Activated T-helper 1 cell treated with anti-CD3 and anti-CD28 coated beads, Interleukin-12 subunit alpha, Interleukin-12 subunit beta, Interleukin-2, Interleukin-4 antibody, amounts not matched to agents 30 ng/mL and 10 ng/mL and 1 ng/mL, durations not matched to agents 14 hours and 24 hours and 36 hours (primary cell): Measurements from ENCODE around the gene DEDD2. TPM values are rescaled to one million over a fixed set of nuclear protein-coding genes. Genes with fewer than 3 reads are reported as not detected.

Experiments
- DNase-seq: peaks from one replicate; pipeline ENCODE4 v3.0.0; 2021; ENCODE audit warnings: low spot score
- H3K27ac Mint-ChIP-seq: one replicate; pipeline ENCODE4 v1.8.0; 2021; ENCODE audit warnings: mild to moderate bottlenecking, mixed read lengths
- H3K27me3 Mint-ChIP-seq: one replicate; pipeline ENCODE4 v1.8.0; 2022; ENCODE audit warnings: mild to moderate bottlenecking, moderate library complexity, mixed read lengths; ENCODE audit not compliant: insufficient read depth
- H3K36me3 Mint-ChIP-seq: one replicate; pipeline ENCODE4 v1.8.0; 2021; ENCODE audit warnings: low read depth, mixed read lengths
- H3K4me1 Mint-ChIP-seq: one replicate; pipeline ENCODE4 v1.8.0; 2021; ENCODE audit warnings: low read depth, mixed read lengths
- H3K4me3 Mint-ChIP-seq: one replicate; pipeline ENCODE4 v1.8.0; 2021; ENCODE audit warnings: mild to moderate bottlenecking, moderate library complexity, mixed read lengths
- H3K9me3 Mint-ChIP-seq: one replicate; pipeline ENCODE4 v1.8.0; 2021; ENCODE audit warnings: mixed read lengths
- intact Hi-C: fragments of 100-400 bp; cut with micrococcal nuclease; formaldehyde crosslinking; loops from one replicate; pipeline ENCODE4 v1.15.1; 2024
- total RNA-seq: library from RNA; stranded (reverse); gene quantifications from 2 replicates; pipeline ENCODE4 v1.2.3, GENCODE V29; 2022

The DEDD2 gene
- total RNA-seq, 1 donor from 2014 or later = 37.9 TPM

DNA sequence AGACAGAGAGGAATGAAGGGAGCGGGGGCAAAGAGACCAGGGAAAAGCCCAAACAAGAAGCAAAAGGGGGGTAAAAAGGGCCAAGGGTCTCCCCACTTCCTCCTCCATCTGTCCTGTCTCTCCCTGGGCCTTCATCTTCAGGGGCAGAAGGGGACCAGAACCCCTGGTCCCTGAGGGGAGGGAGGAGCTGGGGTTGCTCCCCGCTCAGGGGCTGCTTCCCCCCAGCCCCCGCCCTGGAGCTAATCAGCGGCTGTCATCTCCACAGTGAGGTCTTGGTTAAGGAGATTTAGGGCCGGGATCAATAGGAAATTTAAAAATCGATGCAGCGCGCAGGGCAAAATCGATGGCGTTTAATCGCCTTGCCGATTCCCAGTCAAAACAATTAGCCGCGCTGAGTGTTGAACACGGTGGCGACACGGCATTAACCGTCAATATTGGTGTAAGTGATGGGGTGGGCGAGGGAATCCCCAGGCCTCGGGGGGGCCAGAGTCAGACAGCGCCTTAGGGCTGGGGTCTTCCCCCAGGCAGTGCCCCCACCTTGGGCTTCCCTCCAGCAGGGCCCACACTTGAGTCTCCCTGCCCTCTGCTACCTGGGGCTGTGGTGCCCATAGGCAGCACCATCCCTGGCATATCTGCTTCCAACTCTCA, 55.7 kb downstream of the DEDD2 start:
- H3K9me3 Mint-ChIP-seq = no peaks in the 10 kb centered on the region

GRCh38 chr19:42159942-42160341, 57.5 kb downstream of the DEDD2 start:
- Mint-ChIP-seq H3K27ac (no peak overlapping the region), H3K9me3 (no peaks in the 10 kb centered on the region), H3K36me3 (no peaks in the 10 kb centered on the region), H3K27me3 (peaks cover 20% of the 10 kb centered on the region), H3K4me1 (peaks cover 9% of the 10 kb centered on the region), H3K4me3 (no peak overlapping the region)
- no peak for DNase-seq
- intact Hi-C loops = no loop called here

More for the DNA sequence above, 55.7 kb downstream of the DEDD2 start:
- Mint-ChIP-seq H3K27ac (no peak overlapping the region), H3K4me3 (no peak overlapping the region), H3K27me3 (peaks cover 15% of the 10 kb centered on the region), H3K36me3 (no peaks in the 10 kb centered on the region), H3K4me1 (peaks cover 7% of the 10 kb centered on the region)
- intact Hi-C loops = no loop called here
- DNase-seq = no peak

GRCh38 chr19:42158926-42159325, 58.6 kb downstream of the DEDD2 start:
- H3K9me3 Mint-ChIP-seq = no peaks in the 10 kb centered on the region
- no peak overlapping the region for H3K27ac Mint-ChIP-seq
- peaks cover 20% of the 10 kb centered on the region for H3K27me3 Mint-ChIP-seq
- no peak for DNase-seq
- H3K4me1 Mint-ChIP-seq = peaks cover 18% of the 10 kb centered on the region
- no peak overlapping the region for H3K4me3 Mint-ChIP-seq
- H3K36me3 Mint-ChIP-seq = no peaks in the 10 kb centered on the region
- intact Hi-C loops = no loop called here

DNA sequence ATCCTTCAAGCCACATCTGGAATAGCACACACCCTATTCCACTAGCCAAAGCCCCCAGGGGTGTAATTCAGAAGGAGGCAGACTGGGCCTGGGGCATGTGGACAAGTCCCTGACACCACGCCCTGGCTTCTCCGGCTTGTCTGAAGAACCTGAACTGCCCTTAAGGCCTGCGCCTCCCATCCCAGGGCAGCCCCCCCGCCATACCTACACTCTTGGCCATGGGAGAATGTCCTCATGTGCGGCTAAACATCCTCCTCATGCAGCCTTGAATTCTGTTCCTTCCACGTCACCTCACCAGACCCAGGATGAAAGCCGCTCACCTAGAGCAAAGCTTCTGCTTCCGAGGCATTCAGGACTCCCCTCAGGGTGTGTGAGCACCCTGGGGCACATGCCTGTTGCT, 60.9 kb downstream of the DEDD2 start:
- Mint-ChIP-seq H3K4me1 (peaks cover 18% of the 10 kb centered on the region), H3K36me3 (no peaks in the 10 kb centered on the region), H3K9me3 (no peaks in the 10 kb centered on the region), H3K27me3 (peaks cover 17% of the 10 kb centered on the region), H3K4me3 (no peak overlapping the region), H3K27ac (no peak overlapping the region)
- intact Hi-C loops = no loop called here
- DNase-seq = no peak

DNA sequence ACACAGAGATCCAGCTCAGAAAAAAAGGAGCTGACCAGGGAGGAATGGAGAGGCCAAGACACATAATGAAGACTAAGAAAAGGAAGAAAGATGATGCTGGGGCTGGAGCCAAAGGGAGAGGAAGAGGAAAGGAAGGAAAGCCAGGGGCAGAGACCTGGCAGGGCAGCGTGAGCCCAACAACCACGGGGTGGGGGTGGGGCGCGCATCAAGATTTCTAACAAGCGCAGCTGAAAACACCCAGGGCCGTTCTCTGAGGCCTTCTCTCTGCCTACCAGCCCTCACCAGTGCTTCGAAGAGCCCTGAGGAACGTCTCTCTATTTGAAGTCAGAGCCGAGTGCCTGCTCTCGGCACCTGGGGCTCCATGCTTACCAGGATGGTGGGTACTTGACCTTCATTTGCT, 61.7 kb downstream of the DEDD2 start:
- Mint-ChIP-seq H3K4me3 (no peak overlapping the region), H3K36me3 (no peaks in the 10 kb centered on the region), H3K27me3 (peaks cover 13% of the 10 kb centered on the region), H3K9me3 (no peaks in the 10 kb centered on the region), H3K4me1 (peaks cover 18% of the 10 kb centered on the region), H3K27ac (no peak overlapping the region)
- intact Hi-C loops = no loop called here
- no peak for DNase-seq

- Mint-ChIP-seq H3K4me1 (peaks cover 18% of the 10 kb centered on the region), H3K27ac (peak overlapping the region; percentile 80), H3K27me3 (peaks cover 8% of the 10 kb centered on the region), H3K4me3 (peak overlapping the region; percentile 15), H3K36me3 (no peaks in the 10 kb centered on the region), H3K9me3 (no peaks in the 10 kb centered on the region)
- DNase-seq = no peak
- intact Hi-C loops = no loop called here
Measured at GRCh38 chr19:42154471-42155323, 62.8 kb downstream of the DEDD2 start.

- H3K36me3 Mint-ChIP-seq = no peaks in the 10 kb centered on the region
- H3K27me3 Mint-ChIP-seq = peaks cover 9% of the 10 kb centered on the region
- DNase-seq = no peak
- peak overlapping the region; percentile 16 for H3K27ac Mint-ChIP-seq
- peak overlapping the region; percentile 15 for H3K4me3 Mint-ChIP-seq
- H3K4me1 Mint-ChIP-seq = peaks cover 18% of the 10 kb centered on the region
- H3K9me3 Mint-ChIP-seq = no peaks in the 10 kb centered on the region
- intact Hi-C loops = no loop called here
Measured at GRCh38 chr19:42153672-42154433, 63.6 kb downstream of the DEDD2 start.

- intact Hi-C loops = no loop called here
- Mint-ChIP-seq H3K27me3 (peaks cover 12% of the 10 kb centered on the region), H3K36me3 (no peaks in the 10 kb centered on the region), H3K27ac (no peak overlapping the region), H3K9me3 (no peaks in the 10 kb centered on the region), H3K4me1 (peaks cover 18% of the 10 kb centered on the region), H3K4me3 (no peak overlapping the region)
- no peak for DNase-seq
Measured at GRCh38 chr19:42152910-42153671, 64.4 kb downstream of the DEDD2 start.

DNA sequence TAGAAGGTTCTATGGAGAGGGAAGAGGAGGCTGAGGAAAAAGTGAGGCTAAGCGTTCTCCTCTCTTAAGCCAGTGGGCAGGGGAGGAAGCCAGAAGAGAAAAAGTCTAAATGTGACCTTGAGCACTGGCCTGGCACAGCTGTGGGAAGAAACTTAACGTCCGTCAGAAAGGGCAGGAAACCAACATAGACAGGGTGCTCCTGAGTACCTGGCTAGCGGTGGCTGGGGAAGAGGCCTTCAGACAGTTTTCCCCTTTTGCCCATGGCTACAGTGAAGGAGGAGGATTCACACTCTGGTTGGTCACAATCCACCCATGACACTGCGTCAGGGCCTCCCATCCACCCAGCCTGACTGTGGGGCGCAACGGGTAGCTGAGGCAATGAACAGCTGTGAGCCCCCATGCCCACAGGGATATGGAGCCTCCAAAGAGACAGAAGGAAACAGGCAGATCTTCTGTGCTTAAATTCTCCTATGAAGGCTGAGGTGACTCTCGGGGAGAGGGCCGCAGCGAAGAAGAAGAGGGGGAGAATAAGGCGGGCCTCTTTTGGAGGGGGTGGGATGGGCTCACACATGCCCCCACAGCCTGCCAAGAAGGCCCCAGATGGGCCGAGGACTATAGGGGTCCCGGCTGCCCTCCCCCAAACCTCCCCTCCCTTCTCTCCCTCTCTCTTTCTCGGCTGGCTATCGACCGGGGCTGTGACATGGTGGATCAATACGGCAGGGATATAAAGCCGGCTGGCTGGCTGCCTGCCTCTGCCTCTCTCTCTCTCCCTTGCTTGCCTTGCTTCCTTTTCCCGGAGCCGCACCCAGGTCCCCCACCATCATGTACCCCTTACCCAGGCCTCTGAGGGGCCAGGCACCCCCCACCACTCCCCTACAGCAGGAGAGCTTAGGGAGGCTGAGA, 65.4 kb downstream of the DEDD2 start:
- no peak for DNase-seq
- Mint-ChIP-seq H3K27ac (no peak overlapping the region), H3K4me3 (no peak overlapping the region), H3K4me1 (peaks cover 18% of the 10 kb centered on the region), H3K36me3 (no peaks in the 10 kb centered on the region), H3K27me3 (peaks cover 14% of the 10 kb centered on the region), H3K9me3 (no peaks in the 10 kb centered on the region)
- intact Hi-C loops = no loop called here

DNA sequence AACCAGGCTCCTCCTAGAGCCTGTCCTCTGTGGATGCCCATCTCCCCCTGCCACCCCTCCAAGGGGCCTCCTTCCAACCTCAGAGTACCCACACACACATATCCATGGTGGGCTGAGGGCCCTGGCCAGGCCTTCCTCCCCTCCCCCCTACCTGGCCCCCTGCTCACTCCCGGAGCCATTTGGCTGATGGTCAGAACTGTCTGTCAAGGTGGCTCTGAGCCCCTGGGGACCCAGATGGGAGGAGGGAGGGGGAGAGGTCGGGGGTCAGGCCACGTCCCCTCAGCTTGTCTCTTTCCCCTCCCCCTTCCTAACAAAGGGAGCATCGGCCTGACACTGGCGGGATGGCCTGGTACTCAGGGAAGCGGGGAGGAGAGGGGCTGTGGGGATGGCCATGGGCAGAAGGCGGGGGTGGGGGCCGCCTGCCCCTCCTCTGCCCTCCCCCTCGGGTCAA, 66.5 kb downstream of the DEDD2 start:
- no peak overlapping the region for H3K4me3 Mint-ChIP-seq
- H3K27ac Mint-ChIP-seq = no peak overlapping the region
- intact Hi-C loops = no loop called here
- H3K9me3 Mint-ChIP-seq = no peaks in the 10 kb centered on the region
- no peaks in the 10 kb centered on the region for H3K36me3 Mint-ChIP-seq
- H3K4me1 Mint-ChIP-seq = peaks cover 18% of the 10 kb centered on the region
- no peak for DNase-seq
- H3K27me3 Mint-ChIP-seq = peaks cover 23% of the 10 kb centered on the region

DNA sequence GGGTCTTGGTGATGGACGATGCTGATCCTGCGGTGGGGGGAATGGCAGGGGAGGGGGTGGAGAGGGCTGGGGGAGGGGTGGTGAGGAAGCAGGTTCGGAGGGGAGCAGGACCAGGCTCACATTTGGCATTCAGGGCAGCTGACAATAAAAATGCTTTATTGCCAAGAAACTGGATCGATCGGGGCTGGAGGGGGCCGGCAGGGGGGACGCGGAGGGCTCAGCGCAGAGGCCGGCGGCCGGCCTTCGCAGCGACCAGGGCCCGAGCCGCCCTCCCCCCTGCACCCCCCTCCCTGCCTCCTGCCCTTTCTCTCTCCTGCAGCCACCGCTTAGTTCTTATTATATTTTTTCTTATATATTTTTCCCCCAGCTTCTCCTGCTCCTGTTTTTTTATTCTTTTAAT, 67.1 kb downstream of the DEDD2 start:
- Mint-ChIP-seq H3K9me3 (no peaks in the 10 kb centered on the region), H3K36me3 (no peaks in the 10 kb centered on the region), H3K4me1 (peaks cover 14% of the 10 kb centered on the region), H3K4me3 (no peak overlapping the region), H3K27me3 (peaks cover 21% of the 10 kb centered on the region), H3K27ac (no peak overlapping the region)
- DNase-seq = no peak
- intact Hi-C loops = no loop called here
